ENCODE results near the gene ROBO2. TPM values are rescaled to one million over a fixed set of nuclear protein-coding genes. Genes with fewer than 3 reads are reported as not detected.

ROBO2 gene
- total and polyA plus RNA-seq, 12 donors: 0.04 to 3.5 (median 0.34) TPM; not detected in 3

GRCh38 chr3:77526573-77527113 is 486.7 kb downstream of the ROBO2 start:
- ATAC-seq (no peak), DNase-seq (no peak)
- Histone ChIP-seq H3K4me1 (no peaks in the 10 kb centered on the region), H3K27me3 (no peaks in the 10 kb centered on the region), H3K4me3 (no peak overlapping the region), H3K9me3 (peaks cover 0 to 2% (median 0%) of the 10 kb centered on the region in 11 donors), H3K36me3 (no peaks in the 10 kb centered on the region), H3K27ac (no peak overlapping the region)
- TF ChIP-seq CTCF (IDR thresholded peaks at IDR 0.05): no peak
- intact Hi-C loops (cut with DNase I): no loop called here
- whole genome bisulfite sequencing, 2 donors: 45 to 58% methylated on average over 4 of the region's 4 CpGs

GRCh38 chr3:77529522-77529921 is 489.6 kb downstream of the ROBO2 start:
- no peak overlapping the region for H3K4me3 ChIP-seq
- WGBS, 2 donors: 68 to 90% methylated on average over 1 of the region's 1 CpG
- no peaks in the 10 kb centered on the region for H3K36me3 ChIP-seq
- ATAC-seq: no peak
- H3K4me1 ChIP-seq: no peaks in the 10 kb centered on the region
- H3K27me3 ChIP-seq: no peaks in the 10 kb centered on the region
- TF ChIP-seq CTCF (IDR thresholded peaks at IDR 0.05): no peak
- H3K9me3 ChIP-seq: peaks cover 0 to 22% (median 7%) of the 10 kb centered on the region in 11 donors
- DNase-seq: no peak
- H3K27ac ChIP-seq: no peak overlapping the region
- intact Hi-C loops (cut with DNase I): no loop called here

- no peak overlapping the region for H3K27ac ChIP-seq
- no peak overlapping the region for H3K4me3 ChIP-seq
- 82 to 91% methylated on average over 4 of the region's 4 CpGs for WGBS, 2 donors
Measured at GRCh38 chr3:77530870-77531269, 491.0 kb downstream of the ROBO2 start.

GRCh38 chr3:77535116-77535515 is 495.2 kb downstream of the ROBO2 start:
- H3K9me3 ChIP-seq: peaks cover 0 to 22% (median 7%) of the 10 kb centered on the region in 11 donors
- no peak for TF ChIP-seq CTCF (IDR thresholded peaks at IDR 0.05)
- WGBS, 2 donors: 47 to 48% methylated on average over 2 of the region's 2 CpGs
- intact Hi-C loops (cut with DNase I): no loop called here
- ATAC-seq: no peak
- H3K27ac ChIP-seq: no peak overlapping the region
- no peaks in the 10 kb centered on the region for H3K4me1 ChIP-seq
- H3K4me3 ChIP-seq: no peak overlapping the region
- H3K36me3 ChIP-seq: no peaks in the 10 kb centered on the region
- H3K27me3 ChIP-seq: no peaks in the 10 kb centered on the region
- DNase-seq: no peak

More at GRCh38 chr3:77530870-77531269, 491.0 kb downstream of the ROBO2 start:
- Histone ChIP-seq H3K4me1 (no peaks in the 10 kb centered on the region), H3K36me3 (no peaks in the 10 kb centered on the region), H3K9me3 (peaks cover 0 to 22% (median 7%) of the 10 kb centered on the region in 11 donors), H3K27me3 (no peaks in the 10 kb centered on the region)
- intact Hi-C loops (cut with DNase I): no loop called here
- DNase-seq (no peak), ATAC-seq (no peak)
- no peak for TF ChIP-seq CTCF (IDR thresholded peaks at IDR 0.05)
